ENCODE measurements around the gene SLC25A5. TPM values are rescaled to one million over a fixed set of nuclear protein-coding genes. Genes with fewer than 3 reads are reported as not detected.

Gene SLC25A5
- polyA plus RNA-seq, 1 of the 3 experiments (the other 2 are of a cell fraction), result 387 TPM

GRCh38 chrX:119512146-119512800 lies 44.0 kb downstream of the SLC25A5 start:
- H4K20me1 ChIP-seq (ENCODE audit: insufficient read depth), result no peaks in the 10 kb centered on the region
- ChIA-PET CTCF (interaction anchor here (0.6 to 4.6 kb wide), 23 partner anchors 8 to 371 kb away, joined by 3 to 53 read pairs (median 4); partner anchors contain the start of genes SLC25A5, SOWAHD, STEEP1 and UBE2A), POLR2A (interaction anchor here (0.5 to 1.3 kb wide), 3 partner anchors 28 to 279 kb away, joined by 3 to 8 read pairs (median 4); no protein-coding TSS in a partner anchor)
- no peaks in the 10 kb centered on the region for H3K9me3 ChIP-seq
- no peaks in the 10 kb centered on the region for H3K79me2 ChIP-seq (ENCODE audit: insufficient read depth)
- H3K9ac ChIP-seq, result no peak overlapping the region
- peak; percentile 80 for DNase-seq
- H3K36me3 ChIP-seq (replicated peaks in 1 of 2; ENCODE audit: control insufficient read depth in 1 of 2, insufficient read depth in 2 of 2, low read length in 1 of 2), result no peaks in the 10 kb centered on the region
- H2AFZ ChIP-seq (ENCODE audit: low read depth), result peak overlapping the region; percentile 87; the same call in 1 of the 2 replicates
- no peaks in the 10 kb centered on the region for H3K4me1 ChIP-seq (ENCODE audit: control insufficient read depth in 1 of 2, insufficient read depth in 2 of 2, low read depth in 1 of 2, low read length in 1 of 2)
- H3K9me2 ChIP-seq, result no peaks in the 10 kb centered on the region
- TF ChIP-seq TCF12 (IDR thresholded peaks at IDR 0.05) (no peak), RAD21 (IDR thresholded peaks at IDR 0.05; ENCODE audit: low read length) (peak; percentile 82), FOXM1 (IDR thresholded peaks at IDR 0.05; ENCODE audit: low read depth) (no peak), MEF2A (IDR thresholded peaks at IDR 0.05; ENCODE audit: borderline replicate concordance, low read depth) (no peak), RFX5 (IDR thresholded peaks at IDR 0.05; ENCODE audit: low read length) (no peak), RXRA (IDR thresholded peaks at IDR 0.05; ENCODE audit: borderline replicate concordance, low read depth) (no peak), FOXJ3 (CRISPR knock-in tag; IDR thresholded peaks at IDR 0.05) (no peak), GATA2 (CRISPR knock-in tag; IDR thresholded peaks at IDR 0.05) (no peak), SMC3 (IDR thresholded peaks at IDR 0.05; ENCODE audit: low read depth, low read length) (peak; percentile 84), USF2 (IDR thresholded peaks at IDR 0.05; ENCODE audit: borderline replicate concordance, low read depth, low read length) (no peak), POLR2AphosphoS5 (IDR thresholded peaks at IDR 0.05; ENCODE audit: low read depth, low read length) (no peak), FOSL2 (IDR thresholded peaks at IDR 0.05; ENCODE audit: borderline replicate concordance, low read depth) (no peak), ELF1 (IDR thresholded peaks at IDR 0.05) (no peak), NFIC (IDR thresholded peaks at IDR 0.05; ENCODE audit: borderline replicate concordance) (no peak), TEAD4 (IDR thresholded peaks at IDR 0.05; ENCODE audit: borderline replicate concordance, insufficient read depth) (no peak), SIN3A (IDR thresholded peaks at IDR 0.05; ENCODE audit: borderline replicate concordance, low read depth, low read length) (no peak), NRF1 (IDR thresholded peaks at IDR 0.05; ENCODE audit: low read depth, low read length) (no peak), EZH2phosphoT487 (IDR thresholded peaks at IDR 0.05; ENCODE audit: borderline replicate concordance, low read depth) (no peak), RCOR1 (IDR thresholded peaks at IDR 0.05; ENCODE audit: low read length) (no peak), MXI1 (IDR thresholded peaks at IDR 0.05; ENCODE audit: low read depth, low read length) (no peak), YY1 (IDR thresholded peaks at IDR 0.05; ENCODE audit: low read depth) (no peak), CTCF (IDR thresholded peaks at IDR 0.05) (peak; percentile 83)
- H3F3A ChIP-seq (replicated peaks; ENCODE audit: insufficient read depth), result no peaks in the 10 kb centered on the region
- no peak overlapping the region for H3K4me2 ChIP-seq
- H3K27me3 ChIP-seq (ENCODE audit: insufficient read depth), result peaks cover 11% of the 10 kb centered on the region
- WGBS (ENCODE audit: low lambda C conversion rate), result 35% methylated on average over 9 of the region's 14 CpGs
- no peak overlapping the region for H3K27ac ChIP-seq (ENCODE audit: low read depth in 2 of 2, low read length in 1 of 2)
- H3K4me3 ChIP-seq (ENCODE audit: low read depth in 2 of 2, low read length in 1 of 2), result no peak overlapping the region

All from SK-N-SH (cell line).